Astrocyte of the hippocampus (primary cell): ENCODE measurements around the gene ITPKB.
A peak's percentile ranks its signal among the peaks of the same experiment; 100 is the strongest.
"Not testable (repeated sequence)": the region's sequence is repeated elsewhere in the genome, so short reads cannot be mapped to it uniquely, and the experiment has no call there.

Experiments
- DNase-seq: peaks from one replicate; pipeline ENCODE4 v3.0.0; 2011; ENCODE audit warnings: low read depth, low spot score

ITPKB gene

DNA sequence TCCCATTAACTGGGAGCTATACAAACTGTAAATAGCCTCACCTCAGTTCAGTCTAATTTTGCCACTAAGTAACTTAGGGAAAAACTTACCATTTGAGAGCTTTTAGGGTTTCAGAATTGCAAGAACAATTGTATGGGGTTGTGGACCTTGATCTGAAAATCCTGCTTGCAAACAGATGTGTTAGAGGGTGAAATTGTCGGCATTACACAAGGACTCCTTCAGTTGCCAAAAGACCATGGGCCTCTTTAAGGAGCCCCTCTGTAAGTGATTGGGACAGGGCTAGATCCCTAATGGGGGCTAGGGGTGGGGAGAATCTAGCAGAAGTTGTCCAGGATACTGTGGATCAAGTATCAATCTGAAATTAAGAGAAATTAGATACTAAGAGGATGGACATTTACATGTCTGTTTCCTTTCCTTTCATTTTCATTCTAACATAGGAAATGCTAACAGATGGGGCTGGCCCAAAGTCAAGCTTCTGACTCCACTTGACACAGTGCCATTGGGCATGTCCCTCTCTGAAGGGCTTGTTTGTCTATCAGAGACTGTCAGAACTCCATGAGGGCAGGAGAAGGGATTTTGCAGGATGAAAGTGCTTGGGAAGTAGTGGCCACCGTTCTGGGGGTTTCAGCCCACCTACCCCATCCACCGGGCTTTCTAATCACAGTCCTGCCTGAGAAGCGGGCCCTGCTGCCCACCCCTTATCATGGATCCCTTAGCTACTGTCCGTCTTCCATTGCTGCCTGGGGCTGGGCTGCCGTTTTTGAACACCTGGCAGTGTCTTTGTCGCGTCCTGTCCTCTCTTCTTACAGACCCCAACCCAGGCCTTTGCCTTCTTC is 135.8 kb downstream of the ITPKB start:
- DNase-seq: peak; percentile 33

- no peak for DNase-seq
Measured at GRCh38 chr1:226602186-226603021, 136.7 kb downstream of the ITPKB start.

- DNase-seq: no peak
Measured at GRCh38 chr1:226601456-226601855, 137.6 kb downstream of the ITPKB start.

DNA sequence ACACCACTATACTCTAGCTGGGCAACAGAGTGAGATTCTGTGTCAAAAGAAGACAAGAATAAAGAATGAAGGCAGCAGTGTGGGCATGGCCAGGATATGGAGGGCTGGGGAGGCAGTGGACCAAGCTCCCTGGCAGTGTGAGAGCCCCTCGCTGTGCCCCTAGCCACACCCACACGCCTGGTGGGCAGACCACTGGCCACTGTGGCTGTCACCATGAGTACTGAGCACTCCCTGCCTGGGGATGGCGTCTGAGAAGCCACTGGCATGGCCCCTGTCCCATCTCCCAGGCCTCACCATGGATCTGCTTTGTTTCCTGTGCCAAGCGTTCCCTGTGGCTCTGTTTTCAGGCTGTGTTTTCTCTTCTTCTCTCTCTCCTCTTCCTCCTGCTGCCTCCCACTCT is 138.8 kb downstream of the ITPKB start:
- DNase-seq: no peak

DNA sequence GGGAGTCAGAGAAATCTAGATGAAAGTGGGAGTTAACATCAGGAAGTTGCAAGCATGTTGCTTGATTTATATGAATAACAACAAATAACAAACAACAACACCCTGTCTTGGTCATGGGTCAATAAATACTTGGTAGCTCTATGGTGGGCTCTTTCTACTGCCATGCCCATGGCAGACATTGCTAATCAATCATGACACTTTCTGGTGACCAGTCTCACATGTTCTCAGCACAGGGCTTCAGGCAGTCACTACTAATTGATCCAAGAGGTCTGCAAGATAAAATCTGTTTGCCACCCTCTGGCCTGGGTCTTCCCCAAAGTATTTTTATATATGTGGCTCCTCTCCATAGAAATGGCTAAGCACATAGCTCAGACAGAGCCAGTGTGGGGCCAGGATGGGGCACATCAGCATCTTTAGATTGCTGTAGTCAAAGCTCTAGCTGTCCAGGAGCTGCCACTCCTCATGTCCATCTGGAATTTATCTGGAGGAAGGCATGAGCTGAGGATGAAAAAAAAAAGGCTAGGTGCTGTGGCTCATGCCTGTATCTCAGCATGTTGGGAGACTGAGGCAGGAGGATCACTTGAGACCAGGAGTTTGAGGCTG is 139.3 kb downstream of the ITPKB start:
- no peak for DNase-seq

DNA sequence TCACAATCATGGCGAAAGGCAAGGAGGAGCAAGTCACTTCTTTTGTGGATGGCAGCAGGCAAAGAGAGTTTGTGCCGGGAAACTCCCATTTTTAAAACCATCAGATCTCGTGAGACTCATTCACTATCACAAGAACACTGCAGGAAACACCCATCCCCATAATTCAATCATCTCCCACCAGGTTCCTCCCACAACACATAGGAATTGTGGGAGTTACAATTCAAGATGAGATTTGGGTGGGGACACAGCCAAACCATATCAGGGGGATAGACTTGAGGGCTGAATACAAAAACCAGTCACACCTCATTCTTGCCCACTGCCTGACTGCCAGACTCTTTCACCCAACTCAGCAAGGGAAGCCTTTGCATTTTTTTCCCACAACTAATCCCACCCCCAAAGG is 140.1 kb downstream of the ITPKB start:
- not testable (repeated sequence) for DNase-seq

GRCh38 chr1:226598455-226598849 is 140.6 kb downstream of the ITPKB start:
- no peak for DNase-seq

- DNase-seq: no peak
Measured at GRCh38 chr1:226597616-226598454, 141.2 kb downstream of the ITPKB start.

DNA sequence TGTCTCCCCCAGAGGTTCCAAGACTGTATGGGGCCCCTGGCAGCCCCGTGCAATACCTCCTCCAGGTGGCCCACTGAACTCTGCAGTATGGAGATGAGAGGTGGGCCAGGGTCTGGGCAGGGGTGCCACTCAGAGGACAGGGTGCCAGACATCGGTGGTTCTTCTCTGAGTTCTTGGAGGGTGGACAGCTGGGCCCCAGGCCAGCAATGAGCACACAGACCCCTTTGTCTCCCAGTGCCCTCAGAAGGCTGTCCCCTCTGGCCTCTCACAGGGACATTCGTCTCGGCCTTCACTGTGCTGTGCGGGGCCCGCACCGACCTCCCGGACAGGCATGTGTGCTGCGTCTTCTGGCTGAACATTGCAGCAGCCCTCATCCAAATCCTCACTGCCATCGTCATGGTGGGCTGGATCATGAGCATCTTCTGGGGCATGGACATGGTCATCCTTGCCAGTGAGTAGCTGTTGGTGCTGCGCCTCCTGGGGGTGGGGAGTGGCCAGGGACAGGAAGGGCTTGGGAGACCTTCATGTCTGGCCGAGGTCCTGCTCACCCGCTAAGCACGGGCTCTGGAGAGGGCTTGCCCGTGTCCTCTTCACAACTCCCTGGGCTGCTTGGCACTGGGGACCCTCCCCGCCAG is 142.4 kb downstream of the ITPKB start:
- no peak for DNase-seq

DNA sequence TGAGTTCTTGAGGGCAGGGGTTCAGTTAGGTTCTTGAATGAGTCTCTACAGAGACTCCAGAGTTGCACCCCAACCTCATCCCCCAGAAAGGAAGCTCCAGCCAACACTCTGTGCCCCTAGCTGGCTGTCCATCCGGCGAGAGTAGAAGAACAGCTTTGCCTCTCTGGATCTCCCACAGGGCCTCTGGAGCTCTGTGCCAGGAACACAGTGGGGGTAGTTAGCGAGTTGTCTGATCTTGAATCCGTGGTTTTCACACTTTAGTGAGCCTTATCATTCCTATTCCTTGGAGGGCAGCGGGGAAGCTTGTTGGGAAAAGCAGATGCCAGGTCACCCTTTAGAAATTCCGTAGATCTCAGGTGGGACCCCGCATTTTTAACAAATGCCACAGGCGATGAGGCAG is 145.5 kb downstream of the ITPKB start:
- no peak for DNase-seq

- DNase-seq: no peak
Measured at GRCh38 chr1:226590614-226591013, 148.5 kb downstream of the ITPKB start.

GRCh38 chr1:226589008-226589733 is 149.9 kb downstream of the ITPKB start:
- DNase-seq: no peak

- no peak for DNase-seq
Measured at GRCh38 chr1:226588484-226588883, 150.6 kb downstream of the ITPKB start.

DNA sequence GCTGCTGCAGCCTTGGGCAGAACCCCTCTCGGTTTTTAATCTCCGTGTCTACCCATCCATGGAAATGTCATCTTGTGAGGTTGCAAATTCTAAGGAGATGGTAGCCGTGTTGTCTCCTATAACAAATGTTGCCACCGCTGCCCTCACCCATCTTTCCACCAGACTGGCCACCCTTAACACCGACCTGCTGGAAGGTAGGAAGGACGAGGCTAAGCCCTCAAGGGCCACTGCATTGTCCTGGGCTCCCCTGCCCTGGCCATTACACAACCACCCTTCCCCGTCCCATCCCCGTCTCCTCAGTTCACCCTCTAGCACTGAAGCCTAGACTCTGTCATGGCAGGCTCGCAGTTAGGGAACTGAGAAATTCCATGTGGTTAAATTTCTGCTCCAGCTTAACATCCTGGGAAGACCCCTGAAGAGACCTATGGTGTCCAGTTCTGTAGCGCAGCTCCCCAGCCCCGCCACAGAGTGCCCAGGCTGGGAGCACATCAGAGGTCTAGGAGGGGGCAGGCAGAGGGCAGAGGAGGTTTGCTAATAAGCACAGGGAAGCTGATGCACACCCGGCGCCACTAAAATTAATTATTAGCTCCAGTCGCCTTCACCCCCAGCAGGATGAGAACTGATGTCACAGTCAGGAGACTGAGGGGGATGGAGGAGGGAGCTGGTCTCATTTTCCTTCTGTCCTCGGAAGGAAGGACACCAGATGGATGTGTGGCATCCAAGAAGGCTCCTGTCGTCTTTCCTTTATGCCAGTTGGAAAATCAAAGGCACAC is 152.2 kb downstream of the ITPKB start:
- no peak for DNase-seq

DNA sequence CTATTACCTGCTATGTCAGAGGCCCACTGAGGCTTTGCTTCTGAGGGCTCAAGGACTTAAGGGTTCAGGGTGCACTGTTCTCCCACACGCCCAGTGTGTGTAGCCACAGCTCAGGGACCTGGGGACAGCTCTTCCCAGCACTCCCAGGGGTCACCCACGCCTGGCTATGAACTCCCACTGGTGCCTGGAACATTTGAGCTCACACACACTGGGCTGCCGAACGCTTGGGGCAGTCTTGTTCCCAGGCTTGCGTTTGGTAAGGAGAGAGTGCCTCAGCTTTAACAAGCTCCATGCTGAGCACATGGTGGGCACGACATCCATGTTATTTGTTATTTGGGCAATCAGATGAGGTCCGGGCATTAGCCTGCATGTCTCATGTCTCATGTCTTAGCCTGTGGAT is 153.0 kb downstream of the ITPKB start:
- no peak for DNase-seq

DNA sequence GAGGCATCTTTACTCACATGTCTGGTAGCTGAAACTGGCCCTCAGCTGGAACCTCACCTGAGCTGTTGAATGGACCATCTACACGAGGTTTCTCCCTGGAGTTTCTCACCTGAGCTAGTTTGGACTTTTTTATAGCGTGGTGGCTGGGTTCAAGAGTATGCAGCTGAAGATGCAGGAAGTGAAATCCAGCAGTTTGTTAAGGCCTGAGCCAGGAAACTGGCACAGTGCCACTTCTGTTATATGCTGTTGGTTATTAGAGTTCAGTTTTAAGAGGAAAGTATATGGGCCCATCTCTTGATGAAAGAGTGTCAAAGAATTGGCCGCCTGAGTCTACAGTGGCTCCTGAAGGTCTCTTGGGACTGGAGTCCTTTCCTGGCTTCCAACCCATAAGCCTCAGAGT is 154.9 kb downstream of the ITPKB start:
- no peak for DNase-seq

DNA sequence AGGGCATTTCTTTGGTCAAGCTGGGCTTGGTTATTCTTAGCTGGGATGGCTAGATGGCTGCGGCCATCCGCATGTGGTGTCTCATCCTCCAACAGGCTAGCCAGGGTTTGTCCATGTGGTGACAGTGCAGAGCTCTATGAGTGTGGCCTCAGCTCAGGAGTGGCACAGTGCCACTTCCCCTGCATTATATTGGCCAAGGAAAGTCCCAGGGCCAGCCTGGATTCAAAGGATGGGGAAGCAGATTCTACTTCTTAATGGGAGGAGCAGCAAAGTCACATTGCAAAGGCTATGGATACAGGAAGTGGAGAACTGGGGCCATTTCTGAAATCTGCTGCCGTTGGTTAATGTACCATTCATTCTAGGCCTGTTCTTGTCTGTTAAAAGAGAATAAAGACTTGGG is 156.1 kb downstream of the ITPKB start:
- no peak for DNase-seq
